BLaER1 treated with 17β-estradiol and CSF1 and Interleukin-3, amounts not matched to agents 10 nM and 100 nM (cell line): Measurements from ENCODE around the gene CEP128.

Experiments used
- H3K27ac ChIP-seq, 11 experiments: shearing (Covaris generic); formaldehyde crosslinking; 2 replicates each; pipeline ENCODE4 v1.8.1; 2022
- H3K27me3 ChIP-seq, 11 experiments: shearing (Covaris generic); formaldehyde crosslinking; 2 replicates each; pipeline ENCODE4 v1.8.1; 2022
- H3K36me3 ChIP-seq, 11 experiments: shearing (Covaris generic); formaldehyde crosslinking; 2 replicates each; pipeline ENCODE4 v1.8.1; 2022
- H3K4me1 ChIP-seq, 10 experiments: shearing (Covaris generic); formaldehyde crosslinking; 2 replicates each; pipeline ENCODE4 v1.8.1; 2022
- H3K4me2 ChIP-seq, 11 experiments: shearing (Covaris generic); formaldehyde crosslinking; 2 replicates each; pipeline ENCODE4 v1.8.1; 2022
- H3K4me3 ChIP-seq, 10 experiments: shearing (Covaris generic); formaldehyde crosslinking; 2 replicates each; pipeline ENCODE4 v1.8.1; 2022
- H3K9ac ChIP-seq, 11 experiments: shearing (Covaris generic); formaldehyde crosslinking; 2 replicates each; pipeline ENCODE4 v1.8.1; 2022
- H3K9me3 ChIP-seq, 11 experiments: shearing (Covaris generic); formaldehyde crosslinking; replicated peaks in 1 of 11; 2 replicates each; pipeline ENCODE4 v1.8.1; 2022
- H4K20me1 ChIP-seq, 11 experiments: shearing (Covaris generic); formaldehyde crosslinking; 2 replicates each; pipeline ENCODE4 v1.8.1; 2022
- Cebpa-rat ChIP-seq, 11 experiments: shearing (Covaris generic); IDR thresholded peaks; 2 replicates each; pipeline ENCODE4 v1.8.1; 2022

Gene CEP128

DNA sequence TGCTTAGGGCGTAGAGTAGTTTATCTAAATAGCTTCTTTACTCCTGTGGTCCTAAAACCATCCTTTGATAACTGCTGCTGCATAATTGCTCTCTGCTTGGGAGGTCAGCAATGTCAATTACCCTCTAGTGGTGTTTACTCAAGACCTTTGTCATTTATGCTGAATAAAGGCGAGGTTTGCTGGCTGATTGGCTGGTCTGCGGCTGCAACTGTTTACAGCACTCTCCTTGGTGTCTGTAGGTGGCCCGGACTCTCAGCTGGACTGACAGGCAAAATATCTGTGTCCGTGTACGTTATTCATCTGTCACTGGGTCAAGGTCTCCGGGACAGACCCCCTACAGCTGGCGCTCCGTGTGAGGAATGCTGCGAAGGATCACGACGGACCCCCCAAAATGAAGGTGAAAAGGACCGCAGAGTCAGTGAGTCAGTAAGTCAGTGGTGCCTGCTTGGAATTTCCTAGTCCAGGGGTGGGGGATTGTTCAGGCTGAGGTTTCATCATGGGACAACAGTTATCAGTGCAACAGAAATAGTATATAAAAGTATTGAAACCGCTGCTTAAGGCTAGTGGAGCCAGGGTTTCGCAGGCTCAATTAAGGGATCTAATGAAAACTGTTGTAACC is 476.9 kb downstream of the CEP128 start:
- H3K4me3 ChIP-seq: no peak overlapping the region
- no peak for TF ChIP-seq Cebpa-rat (IDR thresholded peaks at IDR 0.05)

DNA sequence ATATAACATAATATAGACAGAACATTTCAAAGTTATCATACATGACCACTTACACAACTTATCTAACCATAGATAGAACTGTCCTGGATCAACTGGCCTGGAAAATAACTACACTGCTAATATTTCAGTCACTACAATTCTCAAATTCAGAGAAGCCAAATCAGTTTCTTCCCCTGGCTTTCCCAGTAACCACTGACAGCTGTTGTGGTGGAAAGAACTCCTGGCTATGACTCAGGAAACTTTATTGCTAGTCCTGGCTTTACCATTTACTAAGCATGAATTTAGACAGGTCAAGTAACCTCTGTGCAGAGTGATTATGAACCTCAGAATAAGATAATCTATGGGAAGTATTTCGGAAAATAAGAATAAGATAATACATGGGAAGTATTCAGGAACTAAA is 485.3 kb downstream of the CEP128 start:
- no peak overlapping the region for H3K4me2 ChIP-seq
- H4K20me1 ChIP-seq: no peaks in the 10 kb centered on the region
- H3K27me3 ChIP-seq: no peaks in the 10 kb centered on the region
- H3K9ac ChIP-seq: no peak overlapping the region
- H3K36me3 ChIP-seq: 0 out of 22 replicates have a peak, but pooled peaks cover 0 to under 1% (median 0%) of the 10 kb centered on the region in 11 experiments
- H3K9me3 ChIP-seq: peaks cover 5 to 10% (median 7%) of the 10 kb centered on the region in 11 experiments; a peak in 21 of 22 replicates
- no peak for TF ChIP-seq Cebpa-rat (IDR thresholded peaks at IDR 0.05)
- H3K27ac ChIP-seq: no peak overlapping the region
- H3K4me3 ChIP-seq: no peak overlapping the region
- H3K4me1 ChIP-seq: no peaks in the 10 kb centered on the region

More for the DNA sequence above, 476.9 kb downstream of the CEP128 start:
- Histone ChIP-seq H3K27ac (no peak overlapping the region), H4K20me1 (no peaks in the 10 kb centered on the region), H3K36me3 (no peaks in the 10 kb centered on the region), H3K9ac (no peak overlapping the region), H3K4me1 (no peaks in the 10 kb centered on the region), H3K9me3 (no peaks in the 10 kb centered on the region), H3K4me2 (no peak overlapping the region), H3K27me3 (no peaks in the 10 kb centered on the region)

DNA sequence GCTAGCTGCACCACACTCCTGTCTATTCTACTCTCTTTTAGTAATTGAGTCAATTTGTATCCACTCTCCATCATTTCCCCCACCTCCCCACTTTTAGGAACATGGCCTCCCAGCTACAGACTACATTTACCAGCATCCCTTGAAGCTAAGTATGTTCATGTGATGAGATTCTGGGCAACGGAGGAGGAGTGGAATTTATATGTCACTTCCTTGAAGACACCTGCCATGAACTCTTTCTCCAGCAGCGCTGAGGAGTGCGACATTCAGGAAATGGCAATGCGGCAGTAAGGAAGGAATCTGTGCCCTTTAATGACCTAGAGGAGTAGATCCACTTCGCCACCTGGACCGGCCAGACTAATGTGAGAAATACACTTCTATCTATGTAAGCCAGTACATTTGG is 486.5 kb downstream of the CEP128 start:
- peaks cover 16 to 22% (median 18%) of the 10 kb centered on the region in 11 experiments for H3K9me3 ChIP-seq
- TF ChIP-seq Cebpa-rat (IDR thresholded peaks at IDR 0.05): no peak
- H3K27ac ChIP-seq: no peak overlapping the region
- H3K9ac ChIP-seq: no peak overlapping the region
- no peaks in the 10 kb centered on the region for H4K20me1 ChIP-seq
- H3K4me1 ChIP-seq: no peaks in the 10 kb centered on the region
- no peak overlapping the region for H3K4me3 ChIP-seq
- H3K27me3 ChIP-seq: no peaks in the 10 kb centered on the region
- peaks cover 0 to 7% (median 0%) of the 10 kb centered on the region in 11 experiments; a peak in 3 of 22 replicates for H3K36me3 ChIP-seq
- no peak overlapping the region for H3K4me2 ChIP-seq

DNA sequence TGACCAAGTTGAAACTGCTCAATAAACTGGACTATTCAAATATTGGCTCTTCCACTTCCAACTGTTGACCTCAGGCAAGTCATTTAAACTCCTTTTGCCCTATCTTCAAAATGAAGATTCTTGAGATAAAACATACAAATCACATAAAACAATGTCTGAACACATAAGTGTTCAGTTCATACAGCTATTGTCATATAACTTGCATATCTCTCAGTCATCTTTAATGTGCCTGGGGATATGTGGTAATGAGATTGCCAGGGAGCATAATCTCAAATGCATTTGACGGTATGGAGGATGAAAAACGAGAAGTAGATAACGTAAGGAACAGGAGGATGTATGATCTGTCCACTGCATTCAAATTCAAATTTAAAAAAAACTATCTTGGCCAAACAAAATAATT is 493.3 kb downstream of the CEP128 start:
- peaks cover 0 to 7% (median 0%) of the 10 kb centered on the region in 11 experiments; a peak in 3 of 22 replicates for H3K36me3 ChIP-seq
- H3K27ac ChIP-seq: no peak overlapping the region
- TF ChIP-seq Cebpa-rat (IDR thresholded peaks at IDR 0.05): no peak
- H3K4me1 ChIP-seq: no peaks in the 10 kb centered on the region
- H3K4me3 ChIP-seq: no peak overlapping the region
- peaks cover 16 to 32% (median 22%) of the 10 kb centered on the region in 11 experiments for H3K9me3 ChIP-seq
- H3K27me3 ChIP-seq: no peaks in the 10 kb centered on the region
- no peak overlapping the region for H3K9ac ChIP-seq
- H4K20me1 ChIP-seq: no peaks in the 10 kb centered on the region
- no peak overlapping the region for H3K4me2 ChIP-seq

DNA sequence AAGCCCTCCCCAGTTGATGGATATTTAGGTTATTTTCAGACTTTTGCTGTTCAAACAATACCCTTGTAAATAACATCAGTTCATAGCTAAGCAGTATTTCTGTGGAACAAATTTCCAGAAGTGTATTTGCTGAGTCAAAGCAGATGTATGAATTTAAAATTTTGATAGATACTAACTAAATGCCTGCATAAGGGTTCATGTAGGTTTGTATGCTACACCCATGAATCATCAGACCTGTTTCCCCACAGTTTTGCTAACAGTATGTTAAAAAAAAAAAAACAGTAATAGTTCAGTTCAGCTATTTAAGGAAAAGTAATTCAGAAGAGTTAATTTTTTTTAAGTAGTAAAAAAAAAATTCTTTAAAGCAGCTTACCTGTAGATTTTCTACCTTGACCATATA is 494.1 kb downstream of the CEP128 start:
- Histone ChIP-seq H3K9ac (no peak overlapping the region), H3K4me2 (no peak overlapping the region), H3K27me3 (no peaks in the 10 kb centered on the region), H3K4me1 (no peaks in the 10 kb centered on the region), H3K27ac (no peak overlapping the region), H3K9me3 (peaks cover 16 to 32% (median 22%) of the 10 kb centered on the region in 11 experiments), H4K20me1 (no peaks in the 10 kb centered on the region), H3K36me3 (peaks cover 0 to 7% (median 0%) of the 10 kb centered on the region in 11 experiments; a peak in 3 of 22 replicates), H3K4me3 (no peak overlapping the region)
- TF ChIP-seq Cebpa-rat (IDR thresholded peaks at IDR 0.05): no peak
